Activated effector memory CD4-positive, alpha-beta T cell treated with anti-CD3 and anti-CD28 coated beads, Interleukin-2, amount 50 U/mL, for 16 hours (primary cell): ENCODE results near the gene C2CD3.
"Not testable (repeated sequence)": the region's sequence is repeated elsewhere in the genome, so short reads cannot be mapped to it uniquely, and the experiment has no call there.

Source experiments
- DNase-seq: peaks from one replicate; pipeline ENCODE4 v3.0.0-alpha.2; 2020

The C2CD3 gene

DNA sequence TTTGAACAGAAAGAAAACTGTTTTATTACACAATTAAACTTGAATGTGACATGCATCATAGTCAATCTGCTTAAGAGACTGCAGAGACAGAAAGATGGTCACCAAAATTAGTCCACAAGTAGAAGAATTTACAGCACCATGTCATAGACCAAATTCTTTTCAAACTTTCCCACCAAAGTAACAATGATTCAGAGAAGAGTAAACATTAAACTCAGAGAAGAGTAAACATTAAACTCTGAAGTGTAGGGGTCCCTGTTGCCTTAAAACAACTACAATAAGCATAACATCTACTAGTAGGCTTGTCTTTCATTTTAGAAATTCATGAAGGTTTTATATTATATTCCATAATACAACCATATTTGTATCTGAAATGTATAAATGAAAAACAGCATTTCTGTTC is 104.1 kb downstream of the C2CD3 start:
- not testable (repeated sequence) for DNase-seq

- not testable (repeated sequence) for DNase-seq
These were observed 105.3 kb downstream of the C2CD3 start for GRCh38 chr11:74065534-74065933.

GRCh38 chr11:74063628-74064027 is 107.2 kb downstream of the C2CD3 start:
- not testable (repeated sequence) for DNase-seq

GRCh38 chr11:74061599-74061998 is 109.2 kb downstream of the C2CD3 start:
- not testable (repeated sequence) for DNase-seq

DNA sequence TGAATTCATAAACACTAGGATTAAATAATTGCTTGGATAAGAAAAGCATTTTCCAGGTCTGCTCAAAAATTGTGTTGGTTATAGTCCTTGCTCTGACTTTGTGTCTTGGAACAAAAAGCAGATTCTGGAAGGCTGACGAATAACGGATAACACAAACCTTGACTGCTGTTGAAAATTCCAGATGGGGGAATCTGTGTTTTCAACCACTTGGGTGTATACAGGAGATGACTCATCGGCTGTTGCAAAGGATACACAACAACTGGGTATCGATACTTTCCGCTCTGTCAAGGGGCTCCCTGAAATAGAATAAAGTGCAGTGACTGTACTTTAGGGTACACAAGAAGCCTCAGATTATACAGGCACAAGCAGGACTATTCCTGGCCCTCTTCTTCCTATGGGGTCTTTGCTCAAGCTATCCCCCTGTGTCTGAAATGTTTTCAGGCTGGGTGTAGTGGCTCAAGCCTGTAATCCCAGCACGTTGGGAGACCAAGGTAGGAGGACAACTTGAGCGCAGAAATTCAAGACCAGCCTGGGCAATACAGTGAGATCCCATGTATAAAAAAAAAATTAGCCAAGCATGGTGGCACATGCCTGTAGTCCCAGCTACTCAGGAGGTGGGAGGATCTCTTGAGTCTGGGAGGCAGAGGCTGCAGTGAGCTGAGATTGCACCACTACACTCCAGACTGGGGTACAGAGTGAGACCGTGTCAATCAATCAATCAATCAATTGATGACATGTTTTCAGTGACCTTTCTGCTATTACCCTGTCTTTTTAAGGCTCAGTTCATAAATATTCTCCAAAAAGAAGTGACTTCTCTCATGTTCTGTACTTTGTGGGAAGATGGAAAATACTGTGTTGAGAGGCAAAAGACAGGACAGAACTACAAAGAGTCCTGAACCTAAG is 113.3 kb downstream of the C2CD3 start:
- DNase-seq, result no peak

DNA sequence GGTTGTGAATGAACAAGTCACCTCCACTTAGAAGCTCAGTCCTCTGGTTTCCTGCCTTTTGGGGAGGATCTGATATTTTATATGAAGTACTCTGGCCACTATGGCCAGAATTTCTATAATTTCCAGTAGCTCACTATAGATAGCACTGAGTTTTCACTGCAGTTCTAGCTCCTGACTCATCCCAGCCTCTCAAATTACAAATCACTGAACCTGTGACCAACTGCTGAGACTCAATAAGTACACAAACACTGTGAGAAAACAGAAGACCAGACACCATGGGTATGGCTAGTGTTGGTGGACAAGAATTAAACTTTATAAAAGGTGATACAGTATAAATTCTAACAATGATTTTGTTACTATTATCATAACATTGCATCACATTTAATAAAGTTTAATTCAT is 114.9 kb downstream of the C2CD3 start:
- no peak for DNase-seq

DNA sequence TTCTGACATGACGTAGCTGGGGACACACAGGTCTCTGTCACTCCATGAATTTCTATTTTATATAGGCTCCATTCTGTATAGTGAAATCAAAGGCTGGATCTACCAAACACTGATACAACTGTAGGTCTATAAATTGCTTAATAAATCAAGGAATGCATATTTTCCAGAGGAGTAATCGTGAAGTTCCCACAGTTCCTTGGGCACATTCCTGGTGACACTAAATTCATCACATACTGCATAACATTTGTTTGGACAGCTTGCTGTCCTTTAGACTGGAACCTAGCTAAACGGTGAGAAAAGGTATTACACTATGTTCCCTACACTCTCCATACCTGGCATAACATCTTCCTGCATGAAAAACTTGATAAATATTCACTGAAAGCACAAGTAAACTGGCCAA is 120.3 kb downstream of the C2CD3 start:
- no peak for DNase-seq

DNA sequence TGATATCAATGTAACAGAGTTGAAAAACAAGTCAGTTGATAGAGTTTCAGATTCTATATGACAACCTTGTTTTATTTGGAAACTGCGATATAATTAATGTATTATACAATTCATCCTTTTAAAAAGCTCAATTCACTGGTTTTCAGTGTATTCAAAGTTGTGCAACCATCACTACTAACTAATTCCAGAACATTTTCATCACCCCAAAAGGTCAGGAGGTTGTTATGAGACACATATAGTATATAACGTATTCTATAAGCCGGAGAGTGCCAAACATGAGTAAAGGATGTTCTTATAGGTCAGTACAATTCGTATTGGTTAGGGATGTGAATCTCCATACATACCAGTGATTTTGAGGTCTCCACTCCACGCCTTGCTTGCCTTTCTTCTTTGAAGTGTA is 121.8 kb downstream of the C2CD3 start:
- DNase-seq, result no peak

GRCh38 chr11:74044538-74044937 is 126.3 kb downstream of the C2CD3 start:
- DNase-seq, result no peak

- DNase-seq, result no peak
These were observed 127.4 kb downstream of the C2CD3 start for GRCh38 chr11:74043450-74043849.

- DNase-seq, result no peak
These were observed 133.5 kb downstream of the C2CD3 start for GRCh38 chr11:74037309-74037708.

DNA sequence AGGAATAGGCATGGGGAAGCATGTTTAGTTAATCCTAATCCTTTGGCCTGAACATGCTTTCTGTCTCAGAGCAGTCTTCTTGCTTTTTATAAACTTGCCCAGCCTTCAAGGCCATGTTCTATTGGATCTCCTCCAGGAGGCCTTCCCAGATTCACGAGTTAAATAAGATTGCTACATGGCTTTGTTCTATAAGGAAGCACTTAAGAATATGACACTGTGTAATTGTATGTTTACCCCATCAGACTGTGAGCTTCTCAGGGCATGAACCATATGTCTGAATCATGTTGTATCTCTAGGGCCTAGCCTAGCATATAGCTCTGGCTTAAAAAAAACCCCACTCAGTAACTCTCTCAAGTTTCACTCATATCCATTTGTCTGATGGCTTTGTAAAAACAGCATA is 135.5 kb downstream of the C2CD3 start:
- no peak for DNase-seq

DNA sequence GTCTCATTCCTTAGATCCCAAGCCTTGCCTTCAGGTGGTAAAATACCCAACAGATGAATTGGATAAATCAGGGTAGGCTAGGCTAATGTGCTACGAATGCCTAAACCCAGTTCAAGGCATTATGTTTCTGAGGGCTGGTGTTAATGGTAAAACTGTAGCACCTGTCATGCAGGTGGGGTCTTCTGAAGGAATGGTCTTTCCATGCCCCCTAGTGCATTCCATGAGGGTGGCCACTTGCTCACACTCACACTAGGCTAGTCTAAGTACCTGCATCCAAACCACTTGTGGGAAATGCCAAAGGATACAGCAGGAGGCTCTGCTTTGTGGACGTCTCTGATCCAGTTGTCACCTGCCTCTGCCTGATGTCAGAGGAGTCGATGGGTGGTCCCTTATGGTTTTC is 137.8 kb downstream of the C2CD3 start:
- DNase-seq, result no peak

DNA sequence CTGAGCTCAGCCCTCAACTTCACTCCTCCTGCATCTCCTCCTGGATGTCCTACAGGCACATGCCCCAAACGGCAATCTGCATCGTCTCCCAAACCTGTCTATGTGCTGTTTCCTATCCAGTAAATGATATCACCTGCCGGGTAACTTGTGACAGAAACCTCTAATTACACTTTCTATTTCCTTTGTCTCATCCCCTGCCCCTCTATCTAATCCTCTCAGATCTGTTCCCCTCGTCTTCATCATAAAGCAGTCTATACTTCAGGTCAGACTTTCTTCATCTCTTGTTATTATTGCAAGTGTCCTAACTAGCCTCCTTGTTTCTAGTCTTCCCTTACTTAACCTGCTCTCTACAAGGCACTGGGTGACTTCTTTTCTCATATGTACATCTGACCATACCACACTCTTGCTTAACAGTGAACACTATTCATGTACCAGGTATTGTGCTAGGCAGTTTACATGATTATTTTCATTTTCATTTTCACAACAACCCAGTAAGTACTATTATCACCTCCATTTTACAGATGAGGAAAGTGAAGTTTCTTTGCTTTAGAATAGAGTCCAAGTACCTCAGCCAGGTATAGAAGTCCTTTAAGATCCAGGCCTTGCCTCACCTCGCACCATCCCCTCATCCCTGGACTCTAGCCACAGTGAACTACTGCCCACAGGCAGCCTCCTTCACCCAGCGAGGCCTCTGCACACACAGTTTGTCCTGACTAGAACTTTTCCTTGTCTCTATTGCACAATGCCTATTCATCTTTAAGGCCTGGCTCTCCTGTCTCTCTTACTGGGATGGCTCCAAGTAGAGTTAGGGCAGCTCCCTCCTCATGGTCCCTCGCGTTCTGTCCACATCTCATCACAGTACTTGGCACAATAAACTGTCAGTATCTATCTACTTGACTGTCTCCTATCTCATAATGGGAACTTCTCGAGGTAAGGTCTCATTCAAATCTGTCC is 139.8 kb downstream of the C2CD3 start:
- DNase-seq, result no peak

- DNase-seq, result no peak
These were observed 145.2 kb downstream of the C2CD3 start for GRCh38 chr11:74025467-74026166.

DNA sequence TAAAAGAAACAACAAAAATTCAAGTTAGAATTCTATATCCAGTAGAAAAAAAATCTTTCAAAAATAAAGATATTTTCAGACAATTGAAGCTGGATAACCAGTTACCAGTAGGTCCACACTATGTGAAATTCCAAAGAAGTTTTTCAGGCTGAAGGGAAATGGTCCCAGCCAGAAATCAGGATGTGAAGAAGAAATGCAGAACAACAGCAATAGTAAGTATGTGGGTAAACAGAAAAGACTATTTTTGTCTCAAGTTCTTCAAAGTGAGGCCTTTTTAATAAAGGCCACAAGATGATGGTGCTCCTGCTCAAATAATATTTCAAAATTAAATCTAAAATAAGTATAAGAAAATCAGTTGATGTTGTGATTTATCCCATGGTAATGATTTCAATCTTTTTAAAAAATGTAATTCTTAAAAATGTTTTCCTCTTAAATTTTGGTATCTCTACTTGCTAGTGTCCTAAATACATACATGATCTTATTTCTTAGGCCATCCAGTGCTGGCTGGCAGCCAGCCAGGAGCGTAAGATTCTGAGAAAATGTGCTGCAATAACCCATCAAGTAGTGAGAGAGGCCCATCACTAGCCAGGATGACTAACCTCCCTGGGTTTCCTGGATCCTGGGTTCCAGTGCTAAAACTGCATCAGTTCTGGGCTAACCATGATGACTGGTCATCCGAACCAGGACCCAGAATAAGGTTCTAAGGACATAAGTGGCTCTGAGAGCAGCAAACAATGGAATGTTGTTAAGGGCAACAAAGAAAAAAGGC is 146.4 kb downstream of the C2CD3 start:
- no peak for DNase-seq

GRCh38 chr11:74023276-74023675 is 147.5 kb downstream of the C2CD3 start:
- DNase-seq, result no peak

DNA sequence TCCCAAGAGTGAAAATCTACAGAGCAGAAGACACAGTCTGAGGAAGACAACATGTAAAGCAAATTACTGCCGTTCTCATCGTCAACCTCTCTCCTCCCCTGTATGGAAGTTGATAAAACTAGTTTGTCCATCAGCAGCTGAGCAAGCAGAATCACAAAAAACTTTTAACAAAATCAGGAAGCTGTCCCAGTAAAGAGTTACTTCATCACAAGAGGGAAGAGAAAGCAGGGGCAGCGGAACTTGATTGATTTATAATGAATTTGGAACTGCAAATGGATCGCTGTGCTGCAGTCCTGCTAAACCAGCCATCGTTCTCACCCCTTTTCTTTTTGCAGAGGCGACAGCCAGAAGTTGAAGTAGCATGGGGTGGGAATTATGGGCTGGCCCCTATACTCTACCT is 148.3 kb downstream of the C2CD3 start:
- no peak for DNase-seq

DNA sequence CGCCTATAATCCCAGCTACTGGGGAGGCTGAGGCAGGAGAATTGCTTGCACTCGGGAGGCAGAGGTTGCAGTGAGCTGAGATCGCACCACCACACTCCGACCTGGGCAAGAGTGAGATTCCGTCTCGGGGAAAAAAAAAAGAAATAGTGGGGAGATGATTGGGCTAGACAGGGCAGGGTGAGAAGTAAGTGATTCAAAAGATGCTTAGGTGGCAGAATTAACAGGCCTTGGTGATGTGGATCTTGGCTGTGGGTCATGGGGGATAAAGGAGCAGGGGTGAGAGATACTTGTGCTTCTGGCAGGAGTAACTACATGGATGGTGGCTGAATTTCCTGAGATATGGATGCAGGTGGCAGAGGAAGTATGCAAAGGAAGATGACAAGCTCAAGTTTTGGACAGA is 148.8 kb downstream of the C2CD3 start:
- DNase-seq, result no peak

- no peak for DNase-seq
These were observed 150.3 kb downstream of the C2CD3 start for GRCh38 chr11:74020539-74020938.

DNA sequence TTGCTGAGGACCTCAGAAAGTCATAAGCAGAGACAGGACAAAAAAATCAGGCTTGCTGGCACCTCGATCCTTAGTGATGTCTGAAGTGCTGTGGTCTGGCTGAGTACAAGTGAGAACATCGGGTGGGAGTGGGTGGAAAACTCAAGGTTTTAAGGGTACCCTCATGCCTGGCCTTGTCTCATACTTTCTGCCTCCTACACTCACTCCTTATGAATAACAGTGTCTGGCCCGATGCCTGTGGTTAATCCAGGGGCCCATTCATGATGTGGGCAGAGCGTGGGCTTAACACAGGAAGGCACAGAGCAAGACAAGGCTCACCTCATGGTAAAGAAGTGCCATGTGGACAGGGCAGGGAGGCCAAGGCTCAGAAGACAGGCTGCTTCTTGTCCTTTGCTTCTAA is 150.9 kb downstream of the C2CD3 start:
- peak; percentile 85 for DNase-seq

- no peak for DNase-seq
These were observed 151.6 kb downstream of the C2CD3 start for GRCh38 chr11:74019104-74019738.
